ENCODE results near the gene C17orf113.

C17orf113 gene

GRCh38 chr17:42072323-42073187 lies 22.2 kb upstream of the C17orf113 start:
- no peak for DNase-seq (ENCODE audit: low read depth in 2 of 2, low spot score in 1 of 2)

GRCh38 chr17:42071810-42072209 lies 21.4 kb upstream of the C17orf113 start:
- DNase-seq (ENCODE audit: low read depth in 2 of 2, low spot score in 1 of 2), result no peak

- no peak for DNase-seq (ENCODE audit: low read depth in 2 of 2, low spot score in 1 of 2)
Observed at GRCh38 chr17:42068979-42069378, 18.6 kb upstream of the C17orf113 start.

- DNase-seq (ENCODE audit: low read depth in 2 of 2, low spot score in 1 of 2), result peak; percentile 40 to 52
Observed at GRCh38 chr17:42067371-42068091, 17.1 kb upstream of the C17orf113 start.

- no peak for DNase-seq (ENCODE audit: low read depth in 2 of 2, low spot score in 1 of 2)
Observed at GRCh38 chr17:42065201-42065600, 14.8 kb upstream of the C17orf113 start.

GRCh38 chr17:42062681-42063080 lies 12.3 kb upstream of the C17orf113 start:
- no peak for DNase-seq (ENCODE audit: low read depth in 2 of 2, low spot score in 1 of 2)

- no peak for DNase-seq (ENCODE audit: low read depth in 2 of 2, low spot score in 1 of 2)
Observed at GRCh38 chr17:42061646-42062487, 11.5 kb upstream of the C17orf113 start.

- DNase-seq (ENCODE audit: low read depth in 2 of 2, low spot score in 1 of 2), result no peak
Observed at GRCh38 chr17:42060231-42060630, 9.8 kb upstream of the C17orf113 start.

GRCh38 chr17:42059815-42060214 lies 9.4 kb upstream of the C17orf113 start:
- no peak for DNase-seq (ENCODE audit: low read depth in 2 of 2, low spot score in 1 of 2)

- no peak for DNase-seq (ENCODE audit: low read depth in 2 of 2, low spot score in 1 of 2)
Observed at GRCh38 chr17:42058063-42058462, 7.7 kb upstream of the C17orf113 start.

GRCh38 chr17:42056635-42057034 lies 6.2 kb upstream of the C17orf113 start:
- DNase-seq (ENCODE audit: low read depth in 2 of 2, low spot score in 1 of 2), result no peak

- no peak for DNase-seq (ENCODE audit: low read depth in 2 of 2, low spot score in 1 of 2)
Observed at GRCh38 chr17:42055496-42055895, 5.1 kb upstream of the C17orf113 start.

- no peak for DNase-seq (ENCODE audit: low read depth in 2 of 2, low spot score in 1 of 2)
Observed at GRCh38 chr17:42055027-42055426, 4.6 kb upstream of the C17orf113 start.

GRCh38 chr17:42053731-42054500 lies 3.5 kb upstream of the C17orf113 start:
- DNase-seq (ENCODE audit: low read depth in 2 of 2, low spot score in 1 of 2), result no peak

GRCh38 chr17:42052346-42052877 lies 2.0 kb upstream of the C17orf113 start:
- DNase-seq (ENCODE audit: low read depth in 2 of 2, low spot score in 1 of 2), result no peak

- no peak for DNase-seq (ENCODE audit: low read depth in 2 of 2, low spot score in 1 of 2)
Observed at GRCh38 chr17:42051645-42052044, 1.2 kb upstream of the C17orf113 start.

- DNase-seq (ENCODE audit: low read depth in 2 of 2, low spot score in 1 of 2), result no peak
Observed at GRCh38 chr17:42051013-42051400, 606 bp upstream of the C17orf113 start.

GRCh38 chr17:42049834-42050392 lies 488 bp downstream of the C17orf113 start:
- no peak for DNase-seq (ENCODE audit: low read depth in 2 of 2, low spot score in 1 of 2)

GRCh38 chr17:42047343-42047742 lies 3.1 kb downstream of the C17orf113 start:
- no peak for DNase-seq (ENCODE audit: low read depth in 2 of 2, low spot score in 1 of 2)

- no peak for DNase-seq (ENCODE audit: low read depth in 2 of 2, low spot score in 1 of 2)
Observed at GRCh38 chr17:42045719-42046118, 4.7 kb downstream of the C17orf113 start.

Measured in stimulated activated CD8-positive, alpha-beta memory T cell treated with anti-CD3 and anti-CD28 coated beads, Interleukin-4, amount 100 ng/mL, for 1 hour (primary cell).